ENCODE measurements around the gene TUBA4A.
A peak's percentile ranks its signal among the peaks of the same experiment; 100 is the strongest.
"Not testable (repeated sequence)": the region's sequence is repeated elsewhere in the genome, so short reads cannot be mapped to it uniquely, and the experiment has no call there.

TUBA4A gene

GRCh38 chr2:219253753-219254589 lies at the start of gene TUBA4A:
TSS of gene TUBA4A (minus strand) at chr2:219253918. CDS start at chr2:219253858, 60 bp downstream.
- DNase-seq, result peak; percentile 74

- DNase-seq, result no peak
These were observed 48.8 kb upstream of the TUBA4A start for GRCh38 chr2:219302412-219302968.

GRCh38 chr2:219300022-219300421 lies 46.3 kb upstream of the TUBA4A start:
- no peak for DNase-seq

DNA sequence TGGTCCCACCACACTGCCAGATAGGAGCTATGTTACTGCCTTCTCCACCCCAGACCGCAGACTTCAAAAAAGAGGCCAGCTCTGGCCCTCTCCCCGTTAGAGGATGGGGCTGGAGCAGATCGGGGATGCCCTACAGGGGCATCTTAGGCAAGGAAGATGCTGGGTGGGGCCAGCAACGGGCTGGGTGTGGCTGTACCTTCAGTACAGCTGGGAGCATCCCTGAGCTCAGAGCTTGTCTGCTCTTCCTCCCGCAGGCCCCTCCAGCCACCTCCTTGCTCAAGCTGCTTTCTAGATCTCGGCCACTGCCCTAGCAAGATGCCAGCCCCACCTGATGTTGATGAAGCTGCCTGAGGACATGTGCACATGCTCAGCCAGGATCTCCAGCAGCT lies 45.6 kb upstream of the TUBA4A start:
- no peak for DNase-seq

DNA sequence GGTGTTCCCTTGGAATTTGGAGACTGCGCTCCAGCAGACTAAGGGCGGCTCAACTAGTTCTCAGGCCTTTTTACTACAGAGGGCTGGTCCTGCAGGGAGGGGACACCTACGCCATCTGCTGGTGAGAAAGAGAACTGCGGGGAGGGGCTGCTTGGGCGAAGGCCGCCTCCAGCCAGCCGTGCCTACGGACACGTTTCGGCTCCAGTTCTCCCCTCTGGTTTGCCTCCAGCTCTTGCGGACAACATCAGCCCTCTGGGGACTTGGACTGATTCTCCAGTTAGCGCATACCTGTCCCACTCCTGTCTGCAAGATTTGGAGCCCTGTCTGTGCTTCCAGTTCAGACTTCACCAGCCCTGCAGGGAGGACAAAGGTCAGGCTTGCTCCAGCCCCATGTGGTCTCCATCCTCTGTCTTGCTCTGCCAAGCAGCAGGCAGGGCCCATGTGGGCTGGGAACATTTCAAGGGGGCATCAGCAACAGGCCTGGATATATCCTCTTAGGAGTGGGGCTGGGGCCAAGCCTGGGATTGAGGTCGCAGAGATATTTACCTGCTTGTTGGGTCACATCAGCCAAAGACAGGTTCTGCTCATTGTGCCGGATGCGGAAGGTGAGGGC lies 45.1 kb upstream of the TUBA4A start:
- peak; percentile 30 for DNase-seq

DNA sequence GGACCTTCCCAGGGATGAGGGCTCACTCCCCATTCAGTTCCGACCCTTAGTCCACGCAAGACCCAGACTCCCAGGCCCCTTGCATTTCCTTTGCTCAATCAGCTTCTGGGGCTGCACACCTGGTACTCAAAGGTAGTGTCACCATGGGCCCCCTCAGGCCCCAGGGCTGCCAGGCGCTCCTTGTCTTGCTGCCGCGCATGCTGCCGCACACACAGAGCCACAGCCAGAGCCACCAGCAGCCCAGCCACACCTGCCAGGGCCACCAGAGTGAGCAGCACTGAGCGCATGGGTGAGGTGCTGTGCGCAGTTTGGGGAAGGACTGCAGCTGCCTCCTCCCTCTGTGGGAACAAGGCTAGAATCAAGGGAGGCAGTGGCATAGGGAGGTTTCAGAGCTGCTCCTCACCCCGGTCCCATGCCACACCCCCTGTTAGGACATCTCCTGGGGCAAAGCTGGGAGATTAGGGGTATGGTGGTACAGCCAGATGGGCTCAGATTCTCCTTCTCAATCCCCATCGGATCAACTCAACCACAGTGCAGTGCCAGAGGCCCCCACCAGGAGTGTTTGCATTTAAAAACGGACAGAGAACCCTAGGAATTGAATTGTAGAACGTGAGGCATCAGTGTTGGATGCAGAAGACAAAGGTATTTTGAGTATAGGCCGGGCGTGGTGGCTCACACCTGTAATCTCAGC lies 44.2 kb upstream of the TUBA4A start:
- no peak for DNase-seq

DNA sequence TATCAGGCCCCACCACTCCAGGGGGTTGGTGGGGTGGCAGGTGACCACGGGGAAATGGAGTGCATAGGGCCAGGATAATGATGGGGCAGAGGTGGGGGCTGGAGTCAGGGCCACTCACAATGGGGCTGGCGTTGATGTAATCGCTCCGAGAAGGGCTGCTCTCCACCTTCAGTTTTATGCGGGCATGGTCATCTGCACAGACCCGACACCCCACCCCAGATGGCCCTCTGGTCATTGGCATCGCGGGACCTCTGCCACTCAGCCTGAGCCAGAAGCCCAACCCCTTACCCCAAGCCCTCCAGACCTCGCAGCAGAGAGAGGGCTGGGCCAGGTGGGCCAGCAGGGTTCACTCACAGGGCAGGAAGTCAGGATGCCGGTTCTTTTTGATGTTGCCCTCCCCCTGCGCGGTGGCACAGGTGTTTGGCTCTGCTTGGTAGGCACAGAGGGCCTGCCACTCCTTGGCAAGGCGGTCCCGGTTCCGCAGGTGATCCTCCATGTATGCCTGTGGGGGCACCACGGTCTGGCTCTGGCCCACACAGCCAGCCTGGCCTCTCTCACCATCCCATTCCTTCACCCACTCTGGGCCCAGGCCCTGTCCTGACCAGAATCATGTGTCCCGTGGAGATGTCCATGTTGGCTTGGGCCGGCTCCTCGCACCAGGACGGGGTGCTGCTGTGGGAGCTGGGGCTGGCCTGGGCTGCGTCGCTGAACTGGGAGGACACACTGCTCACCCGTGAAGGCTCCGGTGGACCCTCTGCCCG lies 43.1 kb upstream of the TUBA4A start:
- no peak for DNase-seq

- DNase-seq, result no peak
These were observed 42.4 kb upstream of the TUBA4A start for GRCh38 chr2:219296142-219296541.

GRCh38 chr2:219294356-219295351 lies 40.9 kb upstream of the TUBA4A start:
- no peak for DNase-seq

GRCh38 chr2:219293736-219294231 lies 40.1 kb upstream of the TUBA4A start:
- no peak for DNase-seq

- DNase-seq, result no peak
These were observed 38.9 kb upstream of the TUBA4A start for GRCh38 chr2:219292616-219293015.

GRCh38 chr2:219291910-219292490 lies 38.3 kb upstream of the TUBA4A start:
- no peak for DNase-seq

DNA sequence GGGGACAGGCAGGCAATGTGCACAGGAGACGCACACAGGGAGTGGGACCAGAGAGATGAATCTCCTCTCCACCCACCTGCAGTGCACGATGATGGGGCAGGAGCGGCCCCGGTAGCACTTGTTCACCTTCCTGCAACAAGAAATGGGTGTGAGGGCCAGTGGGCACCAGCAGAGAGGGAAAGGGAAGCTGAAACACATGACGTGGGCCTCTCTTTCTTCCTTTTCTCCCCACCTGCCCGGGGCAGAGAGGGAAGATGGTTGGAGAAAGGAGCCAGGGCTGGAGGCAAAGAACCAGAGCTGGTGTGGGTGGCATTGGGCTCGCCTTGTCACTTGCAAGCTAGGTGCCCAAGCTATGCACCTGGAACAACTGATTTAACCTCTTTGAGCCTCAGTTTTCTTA lies 37.7 kb upstream of the TUBA4A start:
- DNase-seq, result no peak

- no peak for DNase-seq
These were observed 36.9 kb upstream of the TUBA4A start for GRCh38 chr2:219290381-219291171.

DNA sequence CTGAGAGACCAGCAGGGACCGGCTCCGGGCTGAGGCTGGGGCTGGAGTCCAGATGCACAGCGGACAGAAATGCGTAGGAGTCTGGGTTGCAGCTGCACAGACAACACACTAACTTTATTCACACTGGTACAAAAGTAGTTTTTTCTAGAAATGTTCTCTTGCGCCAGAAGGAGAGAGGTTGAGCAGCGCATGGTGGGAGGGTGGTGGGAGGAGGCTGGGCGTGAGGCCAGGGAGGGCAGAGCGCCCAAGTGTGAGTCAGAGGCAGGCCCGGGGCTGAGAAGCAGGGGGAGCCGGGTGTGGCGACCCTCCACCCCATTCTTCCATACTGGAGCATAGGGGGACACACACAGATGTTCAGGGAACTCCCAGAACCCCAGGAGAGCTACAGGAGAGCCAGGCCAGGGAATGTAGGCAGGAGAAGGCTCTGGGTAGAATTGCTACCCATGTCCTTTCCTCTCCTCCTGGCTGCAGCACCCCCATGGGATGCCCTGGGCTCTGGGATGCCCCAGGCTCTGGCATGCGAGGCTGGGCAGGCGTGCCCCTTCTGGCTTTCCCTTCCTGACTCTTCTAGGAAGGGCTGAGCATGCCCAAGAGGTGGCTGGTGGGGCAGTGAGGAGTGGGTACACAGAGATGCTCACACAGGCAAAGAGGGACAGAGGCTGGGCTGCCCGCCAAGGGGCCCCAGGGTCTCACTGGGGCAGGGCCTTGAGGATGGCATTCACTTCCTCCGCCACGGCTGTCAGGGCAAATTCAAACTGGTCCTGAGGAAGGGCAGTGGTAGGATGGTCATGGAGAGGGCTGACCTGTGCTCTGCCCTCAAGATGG lies 36.0 kb upstream of the TUBA4A start:
- DNase-seq, result no peak

DNA sequence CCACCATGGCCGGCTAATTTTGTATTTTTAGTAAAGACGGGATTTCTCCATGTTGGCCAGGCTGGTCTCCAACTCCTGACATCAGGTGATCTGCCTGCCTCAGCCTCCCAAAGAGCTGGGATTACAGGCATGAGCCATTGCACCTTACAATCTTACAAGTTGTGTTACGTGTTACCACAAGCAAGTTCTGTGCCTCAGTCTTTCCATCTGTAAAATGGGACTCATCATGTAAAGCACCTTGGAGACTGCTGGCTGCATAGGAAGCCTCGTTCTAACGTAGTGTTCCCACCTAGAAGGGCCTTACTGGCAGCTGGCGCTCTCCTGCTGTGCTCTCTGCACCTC lies 35.4 kb upstream of the TUBA4A start:
- no peak for DNase-seq

- no peak for DNase-seq
These were observed 34.0 kb upstream of the TUBA4A start for GRCh38 chr2:219287580-219288265.

DNA sequence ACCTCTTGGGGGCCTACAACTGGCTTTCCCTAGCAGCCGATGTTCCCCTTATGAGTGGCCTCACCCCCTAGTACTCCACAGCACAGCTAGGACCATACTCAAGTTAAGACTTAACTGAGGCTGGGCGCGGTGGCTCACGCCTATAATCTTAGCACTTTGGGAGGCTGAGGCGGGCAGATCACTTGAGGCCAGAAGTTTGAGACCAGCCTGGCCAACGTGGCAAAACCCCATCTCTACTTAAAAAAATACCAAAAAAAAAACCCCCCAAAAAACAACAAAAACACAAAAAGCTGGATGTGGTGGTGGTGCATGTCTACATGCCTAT lies 33.4 kb upstream of the TUBA4A start:
- not testable (repeated sequence) for DNase-seq
